ENCODE results near the gene CD55. TPM values are rescaled to one million over a fixed set of nuclear protein-coding genes. Genes with fewer than 3 reads are reported as not detected.

CD55 gene
- total and polyA plus RNA-seq, 3 experiments from 2014 or later: 61.1 to 94.6 (median 85.2) TPM

DNA sequence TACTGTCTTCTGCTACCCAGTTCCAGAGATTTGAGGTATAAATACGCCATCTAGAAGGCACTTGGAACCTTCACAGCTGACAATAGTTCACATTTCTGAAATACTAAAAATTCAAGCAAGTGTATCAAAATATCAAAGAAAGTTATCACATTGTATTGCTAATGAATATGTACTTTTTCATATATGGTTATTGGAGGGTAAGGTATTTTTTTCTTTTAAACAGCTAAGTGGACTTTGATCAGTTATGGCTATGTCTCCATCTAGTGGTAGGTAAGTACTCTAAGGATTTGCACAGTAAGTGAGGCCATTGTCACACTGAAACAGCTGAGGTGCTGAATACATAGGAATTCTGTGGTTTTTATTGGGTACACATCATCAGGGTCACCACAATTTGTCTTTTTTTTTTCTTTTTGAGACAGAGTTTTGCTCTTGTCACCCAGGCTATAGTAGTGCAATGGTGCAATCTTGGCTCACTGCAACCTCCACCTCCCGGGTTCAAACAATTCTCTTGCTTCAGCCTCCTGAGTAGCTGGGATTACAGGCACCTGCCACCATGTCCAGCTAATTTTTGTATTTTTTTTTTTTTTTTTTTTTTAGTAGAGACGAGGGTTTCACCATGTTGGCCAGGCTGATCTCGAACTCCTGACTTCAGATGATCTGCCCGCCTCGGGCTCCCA, 83.5 kb downstream of the CD55 start:
- Mint-ChIP-seq H3K27me3 (peaks cover 4 to 12% of the 10 kb centered on the region in 2 donors), H3K27ac (no peak overlapping the region), H3K4me3 (no peak overlapping the region), H3K4me1 (no peaks in the 10 kb centered on the region), H3K9me3 (no peaks in the 10 kb centered on the region), H3K36me3 (no peaks in the 10 kb centered on the region)
- H3K27me3 ChIP-seq (ENCODE audit: insufficient read depth, low read length, poor library complexity, severe bottlenecking): no peaks in the 10 kb centered on the region
- H3K36me3 ChIP-seq (ENCODE audit: insufficient read depth, low read length): no peaks in the 10 kb centered on the region
- no peak overlapping the region for H3K27ac ChIP-seq (ENCODE audit: low read depth, low read length)
- H3K4me3 ChIP-seq (ENCODE audit: low read length): no peak overlapping the region
- ChIA-PET CTCF (interaction anchor here (0.7 to 5.1 kb wide), 24 partner anchors 8 to 558 kb away, joined by 3 to 52 read pairs (median 4); partner anchors contain the start of genes CD55 and CR2), POLR2A (no interaction called here)
- peak in 2 of 5 donors; percentile 47 to 54 for DNase-seq
- no peaks in the 10 kb centered on the region for H3K4me1 ChIP-seq (ENCODE audit: insufficient read depth, low read length)
- H3K9me3 ChIP-seq (ENCODE audit: low read length): no peaks in the 10 kb centered on the region

- POLR2A ChIA-PET: no interaction called here
- CTCF ChIA-PET: interaction anchor here (0.7 to 5.1 kb wide), 16 partner anchors 9 to 381 kb away, joined by 3 to 52 read pairs (median 5); partner anchors contain the start of genes CD55, CR2 and PFKFB2
Measured at GRCh38 chr1:207405814-207406213, 84.3 kb downstream of the CD55 start.

GRCh38 chr1:207407655-207408260, 86.3 kb downstream of the CD55 start:
- H3K27me3 ChIP-seq (ENCODE audit: insufficient read depth, low read length, poor library complexity, severe bottlenecking): no peaks in the 10 kb centered on the region
- Mint-ChIP-seq H3K27ac (no peak overlapping the region), H3K4me1 (peaks cover 0 to 5% (median 0%) of the 10 kb centered on the region in 3 donors), H3K27me3 (peaks cover 7 to 9% of the 10 kb centered on the region in 2 donors), H3K4me3 (no peak overlapping the region), H3K9me3 (no peaks in the 10 kb centered on the region), H3K36me3 (no peaks in the 10 kb centered on the region)
- H3K4me1 ChIP-seq (ENCODE audit: insufficient read depth, low read length): no peaks in the 10 kb centered on the region
- DNase-seq: no peak
- no peak overlapping the region for H3K27ac ChIP-seq (ENCODE audit: low read depth, low read length)
- no peaks in the 10 kb centered on the region for H3K9me3 ChIP-seq (ENCODE audit: low read length)
- H3K4me3 ChIP-seq (ENCODE audit: low read length): no peak overlapping the region
- CTCF ChIA-PET: interaction anchor here (1.3 to 5.1 kb wide), 2 partner anchors 92 to 324 kb away, joined by 3 to 52 read pairs; no protein-coding TSS in a partner anchor
- POLR2A ChIA-PET: no interaction called here
- no peaks in the 10 kb centered on the region for H3K36me3 ChIP-seq (ENCODE audit: insufficient read depth, low read length)

More at GRCh38 chr1:207405814-207406213, 84.3 kb downstream of the CD55 start:
- Mint-ChIP-seq H3K36me3 (no peaks in the 10 kb centered on the region), H3K4me3 (no peak overlapping the region), H3K9me3 (no peaks in the 10 kb centered on the region), H3K4me1 (no peaks in the 10 kb centered on the region), H3K27ac (no peak overlapping the region), H3K27me3 (peaks cover 4 to 9% of the 10 kb centered on the region in 2 donors)
- no peaks in the 10 kb centered on the region for H3K9me3 ChIP-seq (ENCODE audit: low read length)
- H3K36me3 ChIP-seq (ENCODE audit: insufficient read depth, low read length): no peaks in the 10 kb centered on the region
- DNase-seq: no peak
- H3K4me3 ChIP-seq (ENCODE audit: low read length): no peak overlapping the region
- no peaks in the 10 kb centered on the region for H3K27me3 ChIP-seq (ENCODE audit: insufficient read depth, low read length, poor library complexity, severe bottlenecking)
- no peak overlapping the region for H3K27ac ChIP-seq (ENCODE audit: low read depth, low read length)
- H3K4me1 ChIP-seq (ENCODE audit: insufficient read depth, low read length): no peaks in the 10 kb centered on the region

Other genes with a start within 250 kb of the CD55 start
- under 1 TPM in 1 of 2 experiments, not detected in 1; 0.51 TPM for gene C4BPB, start 232.8 kb upstream of the CD55 start, total RNA-seq
- not detected for gene C4BPB, start 232.8 kb upstream of the CD55 start, polyA plus RNA-seq
- not detected for gene C4BPA, start 217.4 kb upstream of the CD55 start, total RNA-seq
- gene C4BPA, start 217.4 kb upstream of the CD55 start, polyA plus RNA-seq: not detected
- gene CR2, start 132.7 kb downstream of the CD55 start, total RNA-seq: 1 to 10 TPM; 1.6 TPM
- 2.2 TPM for gene CR2, start 132.7 kb downstream of the CD55 start, polyA plus RNA-seq
- 1 to 10 TPM; 3.7 to 4.2 TPM for gene CR1, start 174.5 kb downstream of the CD55 start, total RNA-seq
- gene CR1, start 174.5 kb downstream of the CD55 start, polyA plus RNA-seq: 2.3 TPM